SKM-1 treated with dmso at 0.1 percent for 144 hours (cell line): Measurements from ENCODE around the gene MEGF11.

Experiments
- DNase-seq: peaks from one replicate; lab custom pipeline; 2025; ENCODE audit not compliant: unreplicated experiment; lab: John Stamatoyannopoulos, UW

Gene MEGF11

DNA sequence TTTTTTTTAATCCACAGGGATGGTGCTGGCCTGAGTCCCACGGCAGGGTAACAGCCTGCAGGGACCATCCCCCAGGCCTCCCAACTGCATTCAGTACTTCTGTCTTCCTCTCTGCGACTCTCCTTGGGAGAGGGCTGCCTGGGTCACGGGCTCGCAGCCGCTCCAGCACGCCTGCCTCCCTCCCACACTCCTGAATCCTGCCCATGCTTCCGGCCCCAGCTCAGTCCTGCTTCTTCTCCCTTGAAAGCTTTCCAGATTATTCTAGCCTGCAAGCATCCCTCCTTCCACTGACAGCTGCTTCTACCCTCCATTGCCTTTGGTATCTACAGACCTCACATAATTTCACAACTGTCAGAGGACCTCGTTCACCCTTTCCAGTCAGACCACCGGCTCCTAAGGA, 32.4 kb downstream of the MEGF11 start:
- DNase-seq, result no peak

DNA sequence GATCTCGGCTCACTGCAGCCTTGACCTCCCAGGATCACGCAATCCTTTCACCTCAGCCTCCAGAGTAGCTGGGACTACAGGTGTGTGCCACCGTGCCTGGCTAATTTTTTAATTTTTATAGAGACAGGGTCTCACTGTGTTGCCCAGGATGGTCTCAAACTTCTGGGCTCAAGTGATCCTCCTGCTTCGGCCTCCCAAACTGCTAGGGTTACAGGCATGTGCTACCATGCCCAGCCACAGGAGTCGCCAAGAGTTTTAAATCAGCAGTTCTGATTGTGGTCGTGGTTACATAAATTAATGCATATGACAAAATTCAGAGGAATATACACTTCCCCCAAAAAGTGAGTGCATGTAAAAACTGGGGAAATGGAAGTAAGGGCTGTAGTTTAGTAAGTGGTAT, 32.9 kb downstream of the MEGF11 start:
- DNase-seq, result no peak

DNA sequence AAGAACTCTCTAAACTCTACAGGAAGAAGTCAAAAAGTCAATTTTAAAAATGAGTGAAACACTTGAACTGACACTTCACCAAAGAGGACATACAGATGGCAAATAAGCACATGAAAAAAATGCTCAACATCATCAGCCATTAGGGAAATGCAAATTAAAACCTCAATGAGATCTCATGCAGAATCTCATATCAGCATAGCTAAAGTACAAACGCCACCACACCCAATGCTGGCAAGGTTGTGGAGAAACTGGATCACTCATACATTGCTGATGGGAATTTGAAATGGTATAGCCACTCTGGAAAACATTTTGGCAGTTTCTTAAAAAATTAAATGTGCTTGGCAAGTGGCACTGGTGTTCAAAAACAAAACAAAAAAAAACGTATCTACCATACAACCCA, 34.2 kb downstream of the MEGF11 start:
- DNase-seq, result no peak

DNA sequence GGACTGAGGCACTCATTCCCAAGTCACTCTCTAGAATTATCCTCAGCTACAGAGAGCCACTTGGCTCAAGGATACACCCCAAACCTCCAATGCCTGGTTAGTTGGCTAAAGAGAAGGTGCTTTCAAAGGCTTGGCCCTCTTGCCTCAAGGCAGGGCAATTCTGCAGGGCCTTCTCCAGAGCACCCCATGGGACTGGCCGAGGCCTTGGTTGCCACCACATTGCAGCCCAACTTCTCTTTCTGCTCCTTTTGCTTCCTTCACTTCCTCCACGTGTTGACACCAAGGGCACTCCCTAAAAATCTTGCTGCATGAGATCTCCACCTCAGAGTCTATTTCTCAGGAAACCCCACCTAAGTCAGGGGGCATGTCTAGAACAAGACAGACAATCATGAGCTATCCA, 36.7 kb downstream of the MEGF11 start:
- no peak for DNase-seq

DNA sequence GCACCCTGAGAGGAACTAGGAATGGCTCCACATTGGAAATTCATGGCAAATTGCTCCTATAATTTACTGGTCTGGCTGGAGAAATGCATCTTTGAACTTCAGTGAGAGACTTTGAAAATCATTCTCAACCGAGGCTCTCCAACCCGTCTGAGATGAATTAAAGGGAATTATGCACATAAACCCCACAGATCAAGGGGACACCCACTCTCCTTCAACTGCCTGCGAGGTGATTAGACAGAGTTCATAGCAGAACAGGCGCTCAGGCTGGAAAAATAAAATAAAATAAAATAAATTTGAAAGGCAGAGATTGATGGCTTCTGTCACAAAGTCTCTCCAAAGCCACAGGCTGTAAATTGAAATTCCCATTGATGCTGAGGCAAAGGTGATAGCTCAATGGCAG, 37.7 kb downstream of the MEGF11 start:
- DNase-seq, result no peak

DNA sequence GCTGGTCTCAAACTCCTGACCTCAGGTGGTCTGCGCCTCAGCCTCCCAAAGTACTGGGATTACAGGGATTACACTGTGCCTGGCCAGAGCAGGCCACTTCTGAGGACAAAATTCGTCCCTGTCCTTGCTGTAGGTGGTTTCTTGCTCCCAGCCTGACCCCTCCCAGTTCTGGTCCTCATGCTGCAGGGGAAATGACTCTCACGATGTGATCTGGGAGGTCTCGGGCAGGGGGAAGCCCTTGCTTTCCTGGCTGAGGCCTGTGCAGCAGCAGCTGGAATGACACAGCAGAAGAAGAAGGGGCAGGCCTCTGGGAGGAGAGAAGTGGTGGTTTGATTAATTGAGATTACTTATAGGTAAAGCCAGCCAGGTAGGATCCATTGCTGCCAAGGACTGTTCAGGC, 39.3 kb downstream of the MEGF11 start:
- no peak for DNase-seq

DNA sequence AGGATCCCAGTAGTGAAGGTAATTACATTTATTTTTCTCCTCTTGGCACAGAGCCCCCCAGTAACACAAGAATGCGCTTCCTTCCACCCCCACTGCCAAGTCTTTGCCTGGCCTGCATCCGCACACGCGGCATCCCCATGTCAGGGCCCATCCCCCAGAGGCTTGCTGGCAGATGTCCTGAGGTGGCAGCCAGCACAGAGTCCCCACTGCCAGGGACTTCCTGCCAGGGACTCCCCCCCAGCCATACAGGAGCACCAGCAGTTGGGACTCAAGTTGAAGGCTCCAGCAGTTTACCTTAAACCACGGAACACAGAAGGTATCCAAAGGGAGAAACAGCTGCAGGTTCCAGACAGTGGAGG, 41.0 kb downstream of the MEGF11 start:
- no peak for DNase-seq

DNA sequence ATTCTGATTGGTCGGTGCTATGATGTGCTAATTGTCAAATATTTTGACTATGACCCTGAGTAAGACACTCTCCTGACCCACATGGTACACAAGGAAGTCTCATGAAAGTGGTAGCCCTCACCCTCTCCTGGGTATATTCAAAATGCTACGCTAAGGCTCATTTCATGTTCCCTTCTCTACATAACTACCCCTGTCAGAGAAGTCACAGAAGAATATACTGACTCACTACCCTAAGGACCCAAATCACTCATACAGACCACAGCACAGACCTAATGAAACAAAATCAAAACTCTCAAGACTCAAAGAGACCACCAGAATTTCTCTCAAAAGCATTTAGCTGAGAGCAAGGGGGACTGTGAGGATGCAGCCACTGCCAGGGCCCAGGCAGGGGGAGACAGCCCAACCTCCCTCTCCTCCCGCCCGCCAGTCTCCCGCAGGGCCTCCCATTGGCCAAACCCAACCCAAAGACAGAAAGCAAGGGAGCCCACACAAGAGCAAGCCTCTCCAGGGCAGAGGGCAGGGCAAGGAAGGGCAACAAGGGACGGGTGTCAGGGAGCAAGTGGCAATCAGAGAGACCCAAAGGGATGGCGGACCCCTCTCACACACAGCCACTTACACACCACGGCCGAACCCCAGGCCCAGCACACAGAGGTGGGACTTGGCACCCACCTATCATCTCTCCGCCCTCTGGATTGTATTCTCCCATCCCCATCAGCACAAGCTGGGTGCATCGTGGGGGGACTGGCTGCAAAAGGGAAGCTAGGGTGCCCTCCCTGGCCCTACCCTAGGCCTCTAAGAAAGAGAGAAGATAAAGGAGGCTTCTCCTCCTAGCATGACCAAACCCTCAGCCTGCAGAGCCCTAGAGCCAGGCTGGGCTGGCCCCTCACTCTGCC, 41.6 kb downstream of the MEGF11 start:
- DNase-seq, result no peak

DNA sequence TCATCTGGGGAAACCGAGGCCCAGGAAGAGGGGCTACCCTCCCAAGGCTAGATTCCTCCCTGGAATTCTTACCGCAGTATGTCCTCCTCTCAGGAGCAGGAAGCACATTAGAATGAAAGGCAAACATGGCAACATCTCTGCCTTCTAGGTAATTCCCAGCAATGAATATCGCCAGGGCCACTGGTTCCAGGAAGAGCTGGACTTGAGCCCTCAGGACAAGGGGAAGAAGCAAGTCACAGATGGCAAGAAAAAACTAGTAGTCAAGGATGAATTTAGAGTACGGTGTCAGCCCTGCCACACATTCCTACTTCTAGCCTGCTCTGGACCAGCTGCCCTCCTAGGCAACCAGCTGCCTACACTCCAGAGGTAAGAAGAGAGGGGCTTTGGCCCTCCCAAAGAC, 42.9 kb downstream of the MEGF11 start:
- no peak for DNase-seq

DNA sequence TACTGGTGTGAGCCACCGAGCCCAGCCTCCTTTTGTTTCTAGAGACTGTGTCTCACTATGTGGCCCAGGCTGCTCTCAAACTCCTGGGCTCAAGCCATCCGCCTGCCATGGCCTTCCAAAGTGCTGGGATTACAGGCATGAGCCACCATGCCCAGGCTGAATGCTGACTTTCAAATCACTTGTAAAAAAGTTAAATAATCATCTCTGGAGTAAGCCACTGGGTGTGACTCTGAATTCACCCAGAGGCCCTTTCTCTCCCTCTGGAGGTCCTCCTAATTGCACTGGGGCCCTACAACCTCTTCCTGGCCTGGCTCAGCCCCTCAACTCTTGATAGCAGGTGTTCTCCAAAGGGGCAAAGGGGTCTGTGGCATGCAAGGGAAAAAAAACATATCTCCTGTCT, 54.8 kb downstream of the MEGF11 start:
- DNase-seq, result no peak

DNA sequence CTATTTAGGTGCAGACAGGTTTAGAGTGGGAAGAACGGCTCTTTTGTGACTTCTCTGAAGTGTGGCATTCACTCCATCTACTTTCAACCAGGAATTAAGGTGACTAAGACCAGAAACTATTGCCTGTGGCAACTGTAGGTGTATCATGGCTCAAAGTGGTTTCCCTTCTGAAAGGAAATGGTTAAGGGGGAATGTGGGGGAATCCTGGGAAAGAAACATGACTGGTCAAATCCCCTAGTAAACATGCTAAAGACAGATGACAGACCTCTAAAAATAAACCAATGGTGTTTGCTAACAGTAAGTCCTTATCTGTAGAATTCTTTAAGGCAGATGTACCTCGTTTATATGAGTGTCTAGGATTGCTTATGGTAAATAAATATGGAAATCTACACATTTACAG, 56.9 kb downstream of the MEGF11 start:
- DNase-seq, result no peak

DNA sequence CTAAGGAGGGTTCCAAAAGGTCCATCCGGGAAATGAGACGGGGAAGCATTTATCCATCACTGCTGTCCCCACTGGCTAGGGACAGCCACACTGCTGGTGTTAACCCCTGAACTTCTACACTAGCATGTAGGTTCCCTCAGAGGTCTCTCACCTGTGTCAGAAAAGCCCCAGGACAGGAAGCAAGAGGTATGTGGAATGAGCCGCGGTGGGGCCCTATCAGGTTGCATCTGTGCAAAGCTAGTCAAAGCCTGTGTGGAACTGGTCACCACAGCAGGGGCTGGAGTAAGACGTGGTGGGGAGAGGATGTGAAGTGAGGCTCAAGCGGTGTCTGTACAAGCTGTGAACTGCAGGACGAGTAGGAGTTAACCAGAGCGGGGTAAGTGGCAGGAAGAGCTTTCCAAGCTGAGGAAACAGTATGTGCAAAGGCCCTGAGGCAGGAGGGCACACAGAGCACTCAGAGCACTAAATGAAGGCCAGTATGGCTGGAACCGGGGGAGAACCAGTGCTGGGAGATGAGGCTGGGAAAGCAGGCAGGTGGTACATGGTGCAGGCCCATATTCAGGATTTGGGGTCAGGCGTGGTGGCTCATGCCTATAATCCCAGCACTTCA, 57.8 kb downstream of the MEGF11 start:
- DNase-seq, result no peak

DNA sequence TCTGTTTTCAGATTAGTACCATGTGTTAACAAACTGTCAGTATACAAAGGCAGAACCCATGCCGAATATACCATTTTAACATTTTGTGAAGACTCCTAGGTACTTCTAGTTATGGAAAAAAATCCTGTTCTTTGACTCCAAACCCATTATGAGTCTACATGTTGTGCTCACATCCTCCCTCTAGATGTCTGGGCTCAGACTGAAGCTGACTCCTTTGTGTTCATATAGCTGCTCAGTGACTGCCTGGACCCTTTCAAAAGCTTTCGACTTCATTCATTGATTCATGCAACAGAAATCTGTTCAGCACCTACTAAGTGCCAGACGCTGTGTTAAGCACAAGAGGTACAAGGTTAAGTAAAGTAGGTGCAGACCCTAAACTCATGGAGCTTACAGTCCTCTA, 60.5 kb downstream of the MEGF11 start:
- no peak for DNase-seq

DNA sequence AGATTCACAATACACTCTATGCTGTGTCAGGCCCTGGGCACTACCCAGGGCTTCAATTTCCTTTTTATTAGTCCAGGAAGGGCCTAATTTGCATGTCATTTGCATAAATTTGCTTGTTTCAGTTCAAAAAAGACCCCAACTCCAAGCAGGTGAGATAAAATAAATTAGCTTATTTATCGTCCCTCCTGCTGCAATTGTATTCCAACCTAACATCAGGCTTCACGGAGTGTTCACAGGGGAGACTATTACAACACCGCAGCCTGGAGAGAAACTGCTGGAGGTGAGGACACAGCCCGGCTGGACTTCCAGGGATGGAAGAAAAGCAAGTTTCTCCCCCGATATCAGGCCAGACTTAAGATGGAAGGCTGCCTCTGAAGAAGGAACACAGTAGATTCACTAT, 62.8 kb downstream of the MEGF11 start:
- no peak for DNase-seq

DNA sequence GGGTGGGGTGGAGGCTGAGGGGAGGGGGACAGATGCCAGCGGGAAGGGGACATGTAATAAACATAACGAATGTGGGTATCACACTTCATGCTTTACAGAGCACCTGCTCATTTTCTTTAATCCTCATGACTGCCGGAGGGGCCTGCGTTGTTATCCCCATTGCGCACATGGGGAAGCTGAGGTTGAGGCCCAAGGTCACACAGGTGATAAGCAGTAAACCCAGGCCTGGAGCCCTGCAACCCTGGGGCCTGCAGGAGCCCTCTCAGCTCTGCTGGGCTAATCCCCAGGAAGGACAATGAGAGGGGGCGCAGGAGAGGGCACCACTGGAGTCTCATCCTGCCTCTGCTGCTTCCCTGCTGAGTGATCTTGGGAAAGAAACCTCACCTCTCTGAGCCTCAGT, 64.3 kb downstream of the MEGF11 start:
- no peak for DNase-seq

DNA sequence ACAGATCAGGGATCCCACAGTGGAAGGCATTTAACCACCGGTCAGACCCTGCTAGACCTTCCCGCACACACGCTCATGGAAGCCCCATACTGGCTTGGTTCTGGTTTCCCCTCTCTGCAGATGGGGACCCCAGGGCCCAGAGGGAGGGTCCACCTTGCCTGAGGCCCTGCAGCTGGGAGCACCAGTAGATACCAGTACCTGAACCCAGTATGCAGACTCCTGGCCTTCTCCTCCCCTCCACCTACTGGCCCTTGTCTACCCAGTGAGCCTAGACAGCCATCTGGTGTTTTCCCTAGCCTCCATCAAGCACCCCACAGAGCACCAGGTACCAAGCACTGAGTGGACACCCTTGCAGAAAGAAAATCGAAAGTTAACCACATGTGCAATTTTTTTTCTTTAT, 65.1 kb downstream of the MEGF11 start:
- no peak for DNase-seq

DNA sequence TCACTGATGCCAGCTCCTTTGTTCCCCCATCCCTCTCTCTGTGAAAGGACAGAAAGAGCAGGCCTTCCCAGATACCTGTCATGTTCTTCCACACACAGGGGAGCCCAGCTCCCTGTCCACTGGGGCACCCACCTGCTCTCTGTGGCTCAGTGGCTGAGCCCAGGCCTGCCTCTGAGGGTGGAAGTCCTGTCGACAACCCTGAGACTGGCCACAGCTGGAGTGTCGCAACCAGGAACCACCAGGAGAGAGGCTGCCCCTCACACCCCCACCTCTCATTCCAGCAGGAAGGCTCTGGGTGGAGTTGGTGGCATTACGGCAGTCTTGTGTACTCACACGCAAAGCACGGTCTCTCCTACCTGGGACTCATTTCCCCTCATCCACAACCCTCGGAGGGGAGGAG, 66.3 kb downstream of the MEGF11 start:
- DNase-seq, result no peak

DNA sequence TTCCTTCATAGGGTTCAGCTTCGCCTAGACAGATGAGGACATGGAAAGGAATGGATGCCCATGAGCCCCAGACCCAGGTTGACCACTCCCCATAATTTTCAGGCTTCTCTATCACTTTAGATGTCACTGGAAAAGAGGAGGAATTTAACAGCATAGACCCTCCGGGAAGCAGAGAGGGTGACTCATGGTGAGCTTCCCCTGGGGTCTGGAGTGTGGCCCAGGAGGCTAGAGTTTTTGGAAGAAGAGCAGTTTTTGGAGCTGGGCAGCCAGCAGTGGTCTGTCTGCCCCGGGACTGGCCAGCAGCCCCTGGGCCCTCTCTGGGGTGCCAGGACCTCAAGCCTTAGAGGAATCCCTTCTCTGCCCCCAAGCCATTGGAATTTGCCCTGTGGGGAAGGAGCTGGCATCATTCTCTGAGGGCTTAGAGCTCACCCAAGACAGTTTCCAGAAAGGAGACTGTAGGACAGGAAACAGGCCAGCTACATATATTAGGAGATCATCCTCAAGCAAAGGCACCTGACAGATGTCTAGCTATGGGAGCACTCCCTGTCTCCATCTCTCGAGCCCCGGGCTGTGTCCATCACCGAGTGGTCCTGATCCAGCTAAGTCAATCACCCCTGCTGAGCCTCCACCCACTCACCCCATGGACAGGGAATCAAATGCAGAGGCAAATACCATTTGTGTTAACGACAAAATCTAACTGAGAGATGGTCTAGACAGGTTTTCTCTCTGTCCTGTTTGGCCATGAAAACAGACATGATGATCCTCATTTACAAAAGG, 67.3 kb downstream of the MEGF11 start:
- DNase-seq, result no peak

DNA sequence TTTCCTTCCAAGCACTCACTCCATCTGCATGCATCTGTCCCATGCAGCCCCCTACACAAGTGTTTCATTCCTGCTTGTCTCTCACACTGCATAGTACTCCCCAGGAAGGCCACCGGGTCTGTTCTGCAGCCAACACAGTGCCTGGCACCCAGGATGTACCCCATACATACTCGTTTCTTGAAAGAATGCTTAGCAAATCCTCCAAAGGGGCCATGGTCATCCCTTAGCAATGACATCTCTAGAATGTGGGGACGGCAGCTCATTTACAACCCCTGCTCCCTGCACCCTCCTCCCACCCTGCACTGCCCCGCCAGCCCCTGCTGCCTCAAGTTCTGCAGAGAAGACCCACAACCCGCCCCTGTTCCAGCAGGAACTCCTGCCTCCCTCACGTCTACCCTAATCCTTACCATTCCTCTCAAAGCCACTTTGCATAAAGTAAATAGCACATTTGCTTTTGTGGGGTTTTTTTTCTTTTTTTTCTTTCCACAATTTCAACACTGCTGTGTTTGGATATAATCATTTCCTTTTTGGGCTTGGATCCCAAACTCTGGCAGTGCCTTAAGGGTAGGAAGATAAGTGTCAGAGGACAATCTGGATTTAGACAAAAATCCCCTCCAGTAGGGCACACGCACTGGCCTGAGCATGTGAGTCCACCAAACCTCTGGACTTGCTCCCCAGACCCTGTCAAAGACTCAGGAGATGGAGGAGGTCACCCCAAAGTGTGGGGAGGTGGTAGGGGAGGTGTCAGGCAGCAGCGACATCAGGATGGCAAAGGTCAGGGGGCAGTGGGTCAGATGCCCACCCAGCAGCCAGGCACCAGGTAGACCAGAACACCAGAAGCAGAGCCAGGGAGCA, 68.4 kb downstream of the MEGF11 start:
- DNase-seq, result no peak

DNA sequence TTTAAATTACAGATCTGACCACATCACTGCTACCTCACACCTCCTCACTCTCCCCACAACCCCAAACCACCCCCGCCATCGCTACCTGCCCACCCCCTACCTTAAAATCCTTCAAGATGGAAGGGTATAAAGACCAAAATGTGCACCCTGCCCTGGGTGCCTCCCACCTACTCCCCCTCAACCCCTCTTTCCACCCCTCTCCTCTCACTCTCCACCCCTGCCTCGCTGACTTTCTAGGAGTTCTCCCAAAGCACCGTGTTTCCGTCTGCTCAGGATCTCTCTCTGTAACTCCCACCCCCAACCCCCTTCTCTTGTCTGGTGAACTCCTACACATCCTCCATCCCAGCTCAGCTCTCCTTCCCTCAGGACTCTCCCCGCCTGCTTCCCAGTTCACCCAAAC, 69.1 kb downstream of the MEGF11 start:
- no peak for DNase-seq

DNA sequence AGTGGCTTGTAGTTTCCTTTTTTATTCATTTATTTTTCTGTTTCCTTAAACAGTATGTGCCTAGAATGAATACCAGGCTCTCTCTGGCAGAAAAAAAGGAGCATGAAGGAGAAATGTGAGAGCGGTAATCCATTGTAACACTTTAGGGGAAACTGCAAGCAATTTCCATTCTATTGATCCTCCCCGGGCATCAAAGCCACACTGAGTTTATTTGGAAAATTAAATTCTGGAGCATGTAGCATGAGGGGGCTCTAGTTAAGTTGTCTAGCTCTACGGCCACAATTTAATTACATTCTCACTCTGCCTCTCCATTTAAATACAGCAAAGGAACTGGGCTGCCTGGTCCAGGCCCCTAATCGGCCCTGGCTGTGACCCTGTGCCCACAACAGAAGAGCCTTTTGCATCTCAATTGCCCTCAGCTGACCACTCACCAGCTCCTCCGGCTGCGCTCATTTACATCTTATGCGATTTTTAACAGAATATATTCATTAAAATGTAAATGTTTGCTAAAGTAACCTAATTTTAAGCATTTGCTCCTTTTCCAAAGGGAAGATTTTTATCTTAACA, 72.9 kb downstream of the MEGF11 start:
- no peak for DNase-seq
